Measurements from ENCODE around the gene C16orf95. TPM values are rescaled to one million over a fixed set of nuclear protein-coding genes. Genes with fewer than 3 reads are reported as not detected.
A peak's percentile ranks its signal among the peaks of the same experiment; 100 is the strongest.
"Not testable (repeated sequence)": the region's sequence is repeated elsewhere in the genome, so short reads cannot be mapped to it uniquely, and the experiment has no call there.

The C16orf95 gene
- polyA plus RNA-seq (ENCODE audit: insufficient read length in 10 of 10), result 1 to 10 TPM; 1.7 to 3.4 (median 2.1) TPM
- long read RNA-seq, donor 1, partial matches to known transcripts, result 0 of 1 reads
- long read RNA-seq, donor 1, other reads (novel, unspliced or antisense), result 0 of 1 reads
- long read RNA-seq, donor 2, partial matches to known transcripts, result 0 of 2 reads
- long read RNA-seq, donor 2, other reads (novel, unspliced or antisense), result 0 of 2 reads
- long read RNA-seq, donor 3, result 0 reads
- long read RNA-seq, donor 4, partial matches to known transcripts, result 0 of 2 reads
- long read RNA-seq, donor 4, other reads (novel, unspliced or antisense), result 0 of 2 reads
- long read RNA-seq, donor 5, partial matches to known transcripts, result 0 of 1 reads
- long read RNA-seq, donor 5, other reads (novel, unspliced or antisense), result 0 of 1 reads
- long read RNA-seq, donor 6, partial matches to known transcripts, result 0 of 1 reads
- long read RNA-seq, donor 6, other reads (novel, unspliced or antisense), result 0 of 1 reads
- long read RNA-seq, donor 7, partial matches to known transcripts, result 0 of 1 reads
- long read RNA-seq, donor 7, other reads (novel, unspliced or antisense), result 0 of 1 reads
- long read RNA-seq, donor 8, partial matches to known transcripts, result 0 of 2 reads
- long read RNA-seq, donor 8, other reads (novel, unspliced or antisense), result 0 of 2 reads
- long read RNA-seq, donor 9, result 0 reads

- peak; percentile 97 to 99 (median 98) for DNase-seq
Measured at GRCh38 chr16:87316923-87317749, at the start of gene C16orf95. C16orf95 (minus strand) TSS chr16:87317392; CDS start chr16:87317242, 150 bp downstream.

GRCh38 chr16:87366930-87367329 is 49.7 kb upstream of the C16orf95 start:
- DNase-seq, result no peak

- no peak for DNase-seq
Measured at GRCh38 chr16:87366288-87366687, 49.1 kb upstream of the C16orf95 start.

DNA sequence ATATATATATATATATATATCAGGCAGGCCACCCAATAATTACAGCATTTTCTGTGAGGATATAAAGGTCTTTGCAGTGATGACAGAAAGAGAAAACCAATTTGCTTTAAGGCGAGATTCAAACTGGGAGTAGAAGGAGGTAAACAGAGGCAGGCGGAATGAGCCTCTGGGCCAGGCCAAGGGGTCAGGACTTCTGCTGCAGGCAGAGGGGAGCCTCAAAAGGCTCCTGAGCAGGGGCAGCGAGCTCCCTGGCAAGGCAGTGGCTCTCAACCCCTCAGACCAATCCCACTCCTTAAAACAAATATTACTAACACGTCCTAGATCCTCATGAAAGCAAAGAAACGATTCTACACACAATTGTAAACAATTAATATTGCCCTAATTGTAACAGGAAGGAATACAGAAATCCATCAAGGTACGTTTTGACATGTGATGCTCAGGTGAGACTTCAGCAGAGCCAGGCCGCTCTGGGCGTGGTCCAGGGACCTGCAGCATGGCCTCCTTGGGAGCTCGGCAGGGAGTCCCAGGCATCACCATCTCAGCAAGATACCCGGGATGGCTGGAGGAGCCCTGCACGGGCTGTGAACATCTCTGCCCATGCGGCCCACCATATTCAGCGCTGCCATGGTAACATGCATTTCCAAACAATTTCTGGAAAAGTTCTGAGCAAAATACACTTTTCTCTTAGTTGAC is 48.0 kb upstream of the C16orf95 start:
- no peak for DNase-seq

GRCh38 chr16:87363771-87364455 is 46.7 kb upstream of the C16orf95 start:
- no peak for DNase-seq

DNA sequence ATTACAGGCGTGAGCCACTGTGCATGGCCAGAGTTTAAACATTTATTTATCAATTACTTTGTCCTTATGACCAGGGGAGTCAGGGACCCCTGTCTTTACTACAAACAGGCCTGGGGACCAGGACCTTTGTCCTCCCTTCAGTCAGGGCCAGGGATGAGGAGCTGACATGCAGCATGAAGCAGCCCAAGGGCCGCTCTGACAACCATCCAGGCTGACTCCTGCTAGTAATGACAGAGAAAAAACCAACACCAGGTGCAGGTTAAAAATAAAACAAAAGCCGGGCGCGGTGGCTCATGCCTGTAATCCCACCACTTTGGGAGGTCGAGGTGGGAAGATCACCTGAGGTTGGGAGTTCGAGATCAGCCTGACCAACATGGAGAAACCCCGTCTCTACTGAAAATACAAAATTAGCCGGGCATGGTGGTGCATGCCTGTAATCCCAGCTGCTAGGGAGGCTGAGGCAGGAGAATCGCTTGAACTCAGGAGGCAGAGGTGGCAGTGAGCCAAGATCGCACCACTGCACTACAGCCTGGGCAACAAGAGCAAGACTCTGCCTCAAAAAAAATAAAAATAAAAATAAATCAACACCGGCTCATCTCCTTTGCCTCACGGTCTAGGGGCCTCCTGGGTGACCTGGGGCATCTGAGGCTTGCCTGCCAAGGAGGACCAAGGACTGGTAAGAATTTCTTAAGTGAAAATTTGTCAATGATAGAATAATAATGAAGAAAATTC is 45.8 kb upstream of the C16orf95 start:
- not testable (repeated sequence) for DNase-seq

GRCh38 chr16:87361916-87362619 is 44.9 kb upstream of the C16orf95 start:
- no peak for DNase-seq

GRCh38 chr16:87360862-87361610 is 43.8 kb upstream of the C16orf95 start:
- no peak for DNase-seq

- DNase-seq, result no peak
Measured at GRCh38 chr16:87359121-87359520, 41.9 kb upstream of the C16orf95 start.

DNA sequence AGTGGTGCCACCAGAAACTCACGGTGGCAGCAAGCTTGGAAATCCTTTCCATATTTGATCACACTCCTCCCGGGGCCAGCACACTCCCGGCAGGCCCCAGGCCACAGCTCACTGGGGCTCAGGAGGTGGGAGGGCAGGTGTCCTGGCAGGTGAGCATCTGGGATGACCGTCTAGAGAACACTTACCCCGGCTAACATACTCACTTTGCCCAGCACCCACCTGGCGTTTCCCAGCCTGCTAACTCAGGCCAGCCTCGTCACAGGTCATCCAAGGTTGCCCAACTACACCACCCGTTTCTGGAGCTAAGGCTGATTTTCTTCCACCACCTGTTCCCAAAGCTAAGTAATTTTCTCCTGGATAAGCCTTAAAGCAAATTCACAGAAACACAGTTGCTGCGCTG is 41.5 kb upstream of the C16orf95 start:
- DNase-seq, result no peak

GRCh38 chr16:87358250-87358649 is 41.1 kb upstream of the C16orf95 start:
- no peak for DNase-seq

GRCh38 chr16:87356491-87356853 is 39.3 kb upstream of the C16orf95 start:
- DNase-seq, result no peak

DNA sequence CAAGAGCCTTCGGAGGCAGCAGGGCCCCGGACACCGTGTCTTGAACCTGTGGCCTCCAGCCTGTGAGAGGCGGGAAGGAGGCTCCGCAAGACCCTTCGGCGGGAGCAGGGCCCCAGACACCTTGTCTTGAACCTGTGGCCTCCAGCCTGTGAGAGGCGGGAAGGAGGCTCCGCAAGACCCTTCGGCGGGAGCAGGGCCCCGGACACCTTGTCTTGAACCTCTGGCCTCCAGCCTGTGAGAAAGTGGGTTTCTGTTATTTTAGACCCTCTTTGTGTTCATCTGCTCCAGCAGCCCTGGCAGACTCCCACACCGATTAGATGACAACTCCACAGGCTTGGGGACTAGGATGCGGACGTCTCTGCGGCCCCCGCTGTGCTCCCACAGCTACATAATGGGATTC is 36.4 kb upstream of the C16orf95 start:
- DNase-seq, result no peak

- no peak for DNase-seq
Measured at GRCh38 chr16:87352818-87353217, 35.6 kb upstream of the C16orf95 start.

DNA sequence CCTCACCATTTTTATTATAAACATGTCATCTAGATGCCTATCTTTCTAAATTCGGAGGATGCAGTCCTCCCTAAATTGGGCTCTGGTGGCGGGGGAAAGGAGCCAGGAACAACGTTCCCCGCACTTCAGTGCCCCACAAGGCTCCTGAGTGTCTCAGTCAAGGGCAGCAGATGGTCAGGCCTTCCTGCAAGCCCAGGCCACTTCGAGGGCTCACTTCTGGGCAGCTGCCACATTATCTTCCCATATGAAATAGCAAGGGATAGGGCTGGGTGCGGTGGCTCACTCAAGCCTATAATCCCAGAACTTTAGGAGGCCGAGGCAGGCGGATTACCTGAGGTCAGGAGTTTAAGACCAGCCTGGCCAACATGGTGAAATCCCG is 34.1 kb upstream of the C16orf95 start:
- no peak for DNase-seq

DNA sequence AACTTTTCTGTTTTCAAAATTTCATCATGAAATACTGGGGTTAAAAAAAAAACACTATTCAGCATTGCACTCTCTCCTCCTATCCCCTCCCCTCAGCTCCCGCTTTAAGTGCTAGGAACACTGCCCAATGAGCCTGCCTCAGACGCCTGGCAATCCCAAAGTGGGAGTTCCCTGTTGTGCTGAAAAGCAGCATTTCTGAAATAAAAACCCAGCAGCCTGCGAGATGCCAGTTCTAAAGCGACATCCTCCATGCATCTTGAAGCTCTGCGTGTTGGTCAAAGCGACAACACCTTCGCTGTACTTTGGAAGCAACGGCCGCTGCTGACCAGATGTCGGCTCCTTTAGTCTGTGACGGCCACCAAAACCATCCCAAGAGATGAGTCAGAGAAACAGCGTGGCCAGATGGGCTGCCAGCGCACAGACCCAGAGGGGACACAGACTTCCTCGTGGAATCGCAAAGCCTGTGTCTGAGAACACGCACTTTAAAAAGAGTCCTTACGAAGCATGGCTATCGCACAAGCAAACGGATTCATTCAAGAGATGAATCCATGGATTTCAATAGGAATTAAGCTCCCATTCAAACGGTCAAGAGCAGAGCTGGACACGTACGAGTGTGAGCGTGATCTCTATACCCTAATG is 33.6 kb upstream of the C16orf95 start:
- peak in 2 of 3 donors; percentile 34 to 48 for DNase-seq

DNA sequence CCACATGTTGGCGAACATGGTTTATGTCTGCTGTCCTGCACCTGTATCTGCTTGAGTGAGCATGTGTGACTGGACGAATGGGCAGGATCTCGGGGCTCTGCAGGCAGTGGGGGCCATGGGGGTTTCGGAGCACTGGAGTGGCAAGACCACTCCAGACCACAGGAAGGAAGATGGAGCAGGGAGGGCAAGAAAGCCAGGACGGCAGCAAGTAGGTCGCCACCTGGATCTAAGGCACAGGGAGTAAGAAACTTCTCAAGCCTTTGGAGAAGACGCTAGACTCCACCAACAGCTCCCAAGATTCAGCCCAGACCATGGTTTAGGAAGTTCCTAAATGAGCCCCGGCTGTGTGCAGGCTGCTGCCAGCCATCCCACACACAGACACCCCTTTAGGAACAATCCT is 32.8 kb upstream of the C16orf95 start:
- DNase-seq, result no peak

GRCh38 chr16:87348616-87349157 is 31.5 kb upstream of the C16orf95 start:
- DNase-seq, result no peak
